ENCODE data around the gene FYTTD1.
A peak's percentile ranks its signal among the peaks of the same experiment; 100 is the strongest.

The FYTTD1 gene

GRCh38 chr3:197748597-197749314, 927 bp upstream of the FYTTD1 start:
- ATAC-seq (ENCODE audit: insufficient read depth, low read depth) (no peak), DNase-seq (no peak)
- H2AFZ ChIP-seq (ENCODE audit: low read depth, low read length) = peak overlapping the region; percentile 80
- peaks cover 33% of the 10 kb centered on the region for H3K4me1 ChIP-seq (ENCODE audit: insufficient read depth, low read length)
- H3K9me3 ChIP-seq (ENCODE audit: insufficient read depth, low read length, severe bottlenecking) = no peaks in the 10 kb centered on the region
- H3K79me2 ChIP-seq (ENCODE audit: insufficient read depth, low read length) = peaks cover 18% of the 10 kb centered on the region
- peak overlapping the region; percentile 94 for H3K4me2 ChIP-seq (ENCODE audit: insufficient read depth, low read length)
- H3K27ac ChIP-seq (ENCODE audit: low read length) = no peak overlapping the region
- peak overlapping the region; percentile 74; the same call in 1 of the 2 replicates for H3K9ac ChIP-seq (ENCODE audit: low read depth, low read length)
- H3K36me3 ChIP-seq (ENCODE audit: insufficient read depth, low read length) = no peaks in the 10 kb centered on the region; the same call in 1 of the 2 replicates
- H3K4me3 ChIP-seq (ENCODE audit: low read depth in 1 of 2, low read length in 2 of 2) = peak overlapping the region in 1 of 2 experiments; percentile 80; a peak in 3 of 4 replicates
- TF ChIP-seq, protein P1, sequence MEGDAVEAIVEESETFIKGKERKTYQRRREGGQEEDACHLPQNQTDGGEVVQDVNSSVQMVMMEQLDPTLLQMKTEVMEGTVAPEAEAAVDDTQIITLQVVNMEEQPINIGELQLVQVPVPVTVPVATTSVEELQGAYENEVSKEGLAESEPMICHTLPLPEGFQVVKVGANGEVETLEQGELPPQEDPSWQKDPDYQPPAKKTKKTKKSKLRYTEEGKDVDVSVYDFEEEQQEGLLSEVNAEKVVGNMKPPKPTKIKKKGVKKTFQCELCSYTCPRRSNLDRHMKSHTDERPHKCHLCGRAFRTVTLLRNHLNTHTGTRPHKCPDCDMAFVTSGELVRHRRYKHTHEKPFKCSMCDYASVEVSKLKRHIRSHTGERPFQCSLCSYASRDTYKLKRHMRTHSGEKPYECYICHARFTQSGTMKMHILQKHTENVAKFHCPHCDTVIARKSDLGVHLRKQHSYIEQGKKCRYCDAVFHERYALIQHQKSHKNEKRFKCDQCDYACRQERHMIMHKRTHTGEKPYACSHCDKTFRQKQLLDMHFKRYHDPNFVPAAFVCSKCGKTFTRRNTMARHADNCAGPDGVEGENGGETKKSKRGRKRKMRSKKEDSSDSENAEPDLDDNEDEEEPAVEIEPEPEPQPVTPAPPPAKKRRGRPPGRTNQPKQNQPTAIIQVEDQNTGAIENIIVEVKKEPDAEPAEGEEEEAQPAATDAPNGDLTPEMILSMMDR (IDR thresholded peaks at IDR 0.05; ENCODE audit: borderline replicate concordance, extremely low read depth, low read length, poor library complexity, severe bottlenecking) = no peak
- TF ChIP-seq EZH2 (IDR thresholded peaks at IDR 0.05; ENCODE audit: borderline replicate concordance, low read depth, low read length, severe bottlenecking) = peak; percentile 23
- H3K27me3 ChIP-seq (ENCODE audit: insufficient read depth, low read length, poor library complexity) = peaks cover 16% of the 10 kb centered on the region
- H4K20me1 ChIP-seq (ENCODE audit: insufficient read depth, low read length) = peaks cover 18% of the 10 kb centered on the region

DNA sequence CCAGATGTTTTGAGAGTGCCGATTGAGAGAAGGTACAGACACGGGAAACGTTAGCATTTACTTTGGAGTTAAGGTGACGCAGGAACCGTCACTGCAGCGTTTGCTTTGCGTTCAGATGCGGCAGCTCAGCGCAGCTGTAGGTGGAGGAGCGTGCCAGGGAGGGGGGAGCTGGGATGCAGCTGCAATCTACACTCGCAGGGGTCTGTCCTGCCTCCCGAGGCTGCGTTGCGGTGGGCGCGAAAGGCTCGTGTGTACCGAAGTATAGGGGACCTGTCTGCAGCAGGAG, 425 bp upstream of the FYTTD1 start:
- Histone ChIP-seq H3K27me3 (ENCODE audit: insufficient read depth, low read length, poor library complexity) (peaks cover 16% of the 10 kb centered on the region), H3K36me3 (ENCODE audit: insufficient read depth, low read length) (no peaks in the 10 kb centered on the region; the same call in 1 of the 2 replicates), H3K4me1 (ENCODE audit: insufficient read depth, low read length) (peaks cover 33% of the 10 kb centered on the region), H3K9me3 (ENCODE audit: insufficient read depth, low read length, severe bottlenecking) (no peaks in the 10 kb centered on the region), H3K27ac (ENCODE audit: low read length) (peak overlapping the region; percentile 40), H3K9ac (ENCODE audit: low read depth, low read length) (peak overlapping the region; percentile 74), H4K20me1 (ENCODE audit: insufficient read depth, low read length) (peaks cover 18% of the 10 kb centered on the region), H2AFZ (ENCODE audit: low read depth, low read length) (peak overlapping the region; percentile 80), H3K79me2 (ENCODE audit: insufficient read depth, low read length) (peaks cover 23% of the 10 kb centered on the region), H3K4me3 (ENCODE audit: low read depth in 1 of 2, low read length in 2 of 2) (peak overlapping the region; percentile 59 to 80; a peak in 3 of 4 replicates), H3K4me2 (ENCODE audit: insufficient read depth, low read length) (peak overlapping the region; percentile 94)
- peak; percentile 77 for ATAC-seq (ENCODE audit: insufficient read depth, low read depth)
- peak; percentile 79 for DNase-seq
- TF ChIP-seq, protein P1 (IDR thresholded peaks at IDR 0.05; ENCODE audit: borderline replicate concordance, extremely low read depth, low read length, poor library complexity, severe bottlenecking) = no peak
- TF ChIP-seq EZH2 (IDR thresholded peaks at IDR 0.05; ENCODE audit: borderline replicate concordance, low read depth, low read length, severe bottlenecking) = peak; percentile 3

GRCh38 chr3:197750396-197750831, 731 bp downstream of the FYTTD1 start:
- H2AFZ ChIP-seq (ENCODE audit: low read depth, low read length) = peak overlapping the region; percentile 80
- TF ChIP-seq EZH2 (IDR thresholded peaks at IDR 0.05; ENCODE audit: borderline replicate concordance, low read depth, low read length, severe bottlenecking) = no peak
- TF ChIP-seq, protein P1 (IDR thresholded peaks at IDR 0.05; ENCODE audit: borderline replicate concordance, extremely low read depth, low read length, poor library complexity, severe bottlenecking) = peak; percentile 27
- peaks cover 33% of the 10 kb centered on the region for H3K4me1 ChIP-seq (ENCODE audit: insufficient read depth, low read length)
- H3K79me2 ChIP-seq (ENCODE audit: insufficient read depth, low read length) = peaks cover 33% of the 10 kb centered on the region
- H3K9ac ChIP-seq (ENCODE audit: low read depth, low read length) = peak overlapping the region; percentile 74
- H3K36me3 ChIP-seq (ENCODE audit: insufficient read depth, low read length) = no peaks in the 10 kb centered on the region; the same call in 1 of the 2 replicates
- DNase-seq (peak; percentile 64), ATAC-seq (ENCODE audit: insufficient read depth, low read depth) (peak; percentile 66)
- H4K20me1 ChIP-seq (ENCODE audit: insufficient read depth, low read length) = peaks cover 18% of the 10 kb centered on the region
- peak overlapping the region; percentile 59 to 80 for H3K4me3 ChIP-seq (ENCODE audit: low read depth in 1 of 2, low read length in 2 of 2)
- H3K4me2 ChIP-seq (ENCODE audit: insufficient read depth, low read length) = peak overlapping the region; percentile 94
- H3K9me3 ChIP-seq (ENCODE audit: insufficient read depth, low read length, severe bottlenecking) = no peaks in the 10 kb centered on the region
- H3K27ac ChIP-seq (ENCODE audit: low read length) = peak overlapping the region; percentile 45
- peaks cover 16% of the 10 kb centered on the region for H3K27me3 ChIP-seq (ENCODE audit: insufficient read depth, low read length, poor library complexity)
